ENCODE results near the gene CYP27A1.

- TF ChIP-seq, protein P1, sequence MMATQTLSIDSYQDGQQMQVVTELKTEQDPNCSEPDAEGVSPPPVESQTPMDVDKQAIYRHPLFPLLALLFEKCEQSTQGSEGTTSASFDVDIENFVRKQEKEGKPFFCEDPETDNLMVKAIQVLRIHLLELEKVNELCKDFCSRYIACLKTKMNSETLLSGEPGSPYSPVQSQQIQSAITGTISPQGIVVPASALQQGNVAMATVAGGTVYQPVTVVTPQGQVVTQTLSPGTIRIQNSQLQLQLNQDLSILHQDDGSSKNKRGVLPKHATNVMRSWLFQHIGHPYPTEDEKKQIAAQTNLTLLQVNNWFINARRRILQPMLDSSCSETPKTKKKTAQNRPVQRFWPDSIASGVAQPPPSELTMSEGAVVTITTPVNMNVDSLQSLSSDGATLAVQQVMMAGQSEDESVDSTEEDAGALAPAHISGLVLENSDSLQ (IDR thresholded peaks at IDR 0.05), result no peak
- TF ChIP-seq BHLHE40 (IDR thresholded peaks at IDR 0.05; ENCODE audit: borderline replicate concordance) (no peak), ELF4 (IDR thresholded peaks at IDR 0.05) (no peak), TARDBP (IDR thresholded peaks at IDR 0.05) (no peak), FOXK2 (IDR thresholded peaks at IDR 0.05) (no peak), CTBP1 (IDR thresholded peaks at IDR 0.05; ENCODE audit: borderline replicate concordance) (no peak), ARNT (IDR thresholded peaks at IDR 0.05) (no peak), FOXM1 (IDR thresholded peaks at IDR 0.05; ENCODE audit: borderline replicate concordance) (no peak), SP1 (IDR thresholded peaks at IDR 0.05) (no peak), HDGF (IDR thresholded peaks at IDR 0.05; ENCODE audit: borderline replicate concordance) (no peak), L3MBTL2 (conservative IDR thresholded peaks at IDR 0.05) (no peak), NFRKB (IDR thresholded peaks at IDR 0.05) (no peak), LEF1 (IDR thresholded peaks at IDR 0.05; ENCODE audit: borderline replicate concordance) (no peak), SUZ12 (IDR thresholded peaks at IDR 0.05) (no peak)
Measured at GRCh38 chr2:218755198-218755566, 26.8 kb upstream of the CYP27A1 start.

All from HEK293T (cell line).